ACC112 (cell line): ENCODE results near the gene ZCCHC7.

Experiments used
- H2AFZ ChIP-seq: fragments of 200-600 bp; sonication (generic); one replicate; pipeline ENCODE4 v1.6.0; 2017; ENCODE audit warnings: antibody characterized with exemption, low read length; ENCODE audit not compliant: unreplicated experiment
- H3K27ac ChIP-seq: fragments of 200-600 bp; sonication (generic); 2 replicates; pipeline ENCODE4 v1.5.1; 2014; ENCODE audit warnings: low read depth, mild to moderate bottlenecking, antibody characterized with exemption, low read length, moderate library complexity
- H3K27me3 ChIP-seq: fragments of 200-600 bp; sonication (generic); 2 replicates; pipeline ENCODE4 v1.6.1; 2014; ENCODE audit warnings: mild to moderate bottlenecking, antibody characterized with exemption, low read length, moderate library complexity, mixed read lengths; ENCODE audit not compliant: insufficient read depth
- H3K36me3 ChIP-seq: fragments of 200-600 bp; sonication (generic); 2 replicates; pipeline ENCODE4 v1.6.1; 2016; ENCODE audit warnings: mild to moderate bottlenecking, antibody characterized with exemption, low read length, moderate library complexity, mixed read lengths; ENCODE audit not compliant: insufficient read depth
- H3K4me1 ChIP-seq: fragments of 200-600 bp; sonication (generic); one replicate; pipeline ENCODE4 v1.6.1; 2016; ENCODE audit warnings: low read length, mixed read lengths; ENCODE audit not compliant: insufficient read depth, unreplicated experiment, control insufficient read depth
- H3K4me3 ChIP-seq: fragments of 200-600 bp; sonication (generic); 2 replicates; pipeline ENCODE4 v1.5.1; 2014; ENCODE audit warnings: mild to moderate bottlenecking, low read depth, low read length
- H3K79me2 ChIP-seq: fragments of 200-600 bp; sonication (generic); one replicate; pipeline ENCODE4 v1.6.0; 2016; ENCODE audit warnings: low read length; ENCODE audit not compliant: control insufficient read depth, unreplicated experiment, insufficient read depth

The ZCCHC7 gene

DNA sequence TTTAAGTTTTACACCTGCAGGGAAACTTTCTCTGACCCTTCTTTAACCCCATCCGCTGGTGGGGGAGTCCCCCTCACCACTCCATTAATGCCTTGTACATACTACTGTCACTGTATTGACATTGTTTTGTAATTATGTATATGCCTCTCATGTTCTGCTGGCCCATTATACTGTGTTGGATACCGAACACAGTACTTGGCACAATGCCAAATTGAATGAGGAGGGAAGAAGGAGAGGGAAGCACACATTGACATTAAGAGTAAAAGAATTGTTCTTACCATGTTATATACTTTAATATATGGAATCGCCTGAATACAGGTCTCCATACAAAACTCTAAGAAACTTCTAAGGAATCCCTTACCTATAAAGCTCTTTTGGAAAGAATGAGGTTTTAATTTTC is 228.5 kb downstream of the ZCCHC7 start:
- no peak overlapping the region for H3K4me3 ChIP-seq
- H3K79me2 ChIP-seq = no peaks in the 10 kb centered on the region
- no peaks in the 10 kb centered on the region for H3K27me3 ChIP-seq
- H3K4me1 ChIP-seq = no peaks in the 10 kb centered on the region
- H3K27ac ChIP-seq = no peak overlapping the region
- peaks cover 2% of the 10 kb centered on the region; the same call in 1 of the 2 replicates for H3K36me3 ChIP-seq
- H2AFZ ChIP-seq = no peak overlapping the region

DNA sequence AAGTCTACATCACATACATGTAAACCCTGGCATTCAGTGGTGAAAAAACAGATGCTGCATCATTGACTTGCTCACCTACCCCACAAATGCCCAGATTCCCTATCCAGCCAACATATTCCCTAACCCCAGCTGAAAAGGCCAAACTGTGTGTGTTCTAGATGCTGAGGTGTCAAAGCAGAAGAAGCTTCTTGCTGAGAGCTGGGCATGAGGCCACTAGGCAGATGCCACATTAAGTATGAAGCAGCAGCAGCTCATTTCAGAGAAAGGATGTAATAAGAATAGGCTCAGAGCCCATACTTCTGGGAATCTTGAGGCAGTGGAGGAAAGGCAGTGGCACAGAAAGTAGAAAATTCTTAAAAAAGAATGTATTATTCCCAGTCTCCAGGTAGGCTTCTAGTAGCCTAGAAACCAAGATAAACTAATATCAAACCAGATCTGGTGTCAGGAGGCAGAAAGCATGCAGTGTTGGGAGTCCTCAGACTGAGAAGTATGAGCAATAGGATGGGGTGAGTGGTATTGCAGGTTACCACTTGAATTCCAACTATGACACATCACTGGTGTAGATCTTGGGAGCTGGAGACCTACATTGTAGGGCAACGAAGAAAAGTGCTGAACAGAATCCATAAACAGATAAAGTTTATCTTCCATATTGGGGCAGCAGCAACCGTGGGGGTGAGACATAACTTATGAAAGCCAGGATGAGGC is 230.3 kb downstream of the ZCCHC7 start:
- H3K4me3 ChIP-seq = no peak overlapping the region
- H3K27me3 ChIP-seq = no peaks in the 10 kb centered on the region
- peaks cover 2% of the 10 kb centered on the region; the same call in 1 of the 2 replicates for H3K36me3 ChIP-seq
- no peaks in the 10 kb centered on the region for H3K79me2 ChIP-seq
- H3K27ac ChIP-seq = no peak overlapping the region
- no peak overlapping the region for H2AFZ ChIP-seq
- no peaks in the 10 kb centered on the region for H3K4me1 ChIP-seq

GRCh38 chr9:37353791-37354190 is 233.4 kb downstream of the ZCCHC7 start:
- no peak overlapping the region for H3K4me3 ChIP-seq
- no peaks in the 10 kb centered on the region for H3K4me1 ChIP-seq
- H3K79me2 ChIP-seq = no peaks in the 10 kb centered on the region
- H3K27me3 ChIP-seq = no peaks in the 10 kb centered on the region
- H3K27ac ChIP-seq = no peak overlapping the region
- peaks cover 2% of the 10 kb centered on the region; the same call in 1 of the 2 replicates for H3K36me3 ChIP-seq
- no peak overlapping the region for H2AFZ ChIP-seq

GRCh38 chr9:37362430-37362829 is 242.1 kb downstream of the ZCCHC7 start:
- no peak overlapping the region for H3K4me3 ChIP-seq
- H2AFZ ChIP-seq = no peak overlapping the region
- no peaks in the 10 kb centered on the region for H3K79me2 ChIP-seq
- no peaks in the 10 kb centered on the region for H3K4me1 ChIP-seq
- H3K27ac ChIP-seq = no peak overlapping the region
- H3K36me3 ChIP-seq = no peaks in the 10 kb centered on the region
- no peaks in the 10 kb centered on the region for H3K27me3 ChIP-seq

DNA sequence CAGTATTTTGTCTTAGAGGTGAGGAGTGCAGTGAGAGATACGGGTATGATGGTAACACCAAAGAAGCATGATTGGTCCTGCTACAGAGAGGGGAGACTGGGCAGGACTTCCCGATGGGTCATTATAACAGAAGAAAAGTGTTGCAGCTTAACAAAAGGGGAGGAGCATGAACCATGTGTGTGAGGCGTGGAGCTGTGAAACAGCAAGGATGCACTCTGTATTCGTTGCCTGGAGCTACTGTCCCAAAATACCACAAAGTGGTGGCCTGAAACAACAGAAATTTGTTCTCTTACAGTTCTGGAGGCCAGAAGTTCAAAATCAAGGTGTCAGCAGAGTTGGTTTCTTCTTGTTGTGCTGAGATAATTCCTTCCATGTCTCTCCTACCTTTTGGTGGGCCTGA is 242.8 kb downstream of the ZCCHC7 start:
- Histone ChIP-seq H2AFZ (no peak overlapping the region), H3K27ac (no peak overlapping the region), H3K4me1 (no peaks in the 10 kb centered on the region), H3K4me3 (no peak overlapping the region), H3K79me2 (no peaks in the 10 kb centered on the region), H3K27me3 (no peaks in the 10 kb centered on the region), H3K36me3 (no peaks in the 10 kb centered on the region)

DNA sequence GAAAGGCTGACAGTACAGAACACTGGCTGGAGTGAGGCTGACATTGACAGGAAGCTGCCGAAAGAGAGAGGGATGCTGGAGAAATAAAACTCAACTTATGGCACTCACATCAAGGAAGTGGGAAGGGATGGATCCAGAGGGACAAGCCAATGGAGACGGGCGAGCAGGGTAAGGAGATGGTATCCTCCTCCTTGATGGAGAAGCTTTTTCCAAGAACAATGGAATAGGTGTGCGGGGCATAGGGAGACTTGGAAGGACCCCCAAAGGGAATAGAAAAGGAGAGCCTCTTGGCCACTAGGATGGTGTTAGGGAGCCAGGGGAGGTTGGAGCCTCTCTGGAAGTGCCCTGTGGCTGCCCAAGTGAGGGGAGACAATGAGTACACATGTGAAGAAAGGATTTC is 243.8 kb downstream of the ZCCHC7 start:
- no peak overlapping the region for H2AFZ ChIP-seq
- no peaks in the 10 kb centered on the region for H3K4me1 ChIP-seq
- no peaks in the 10 kb centered on the region for H3K79me2 ChIP-seq
- no peaks in the 10 kb centered on the region for H3K36me3 ChIP-seq
- no peaks in the 10 kb centered on the region for H3K27me3 ChIP-seq
- H3K4me3 ChIP-seq = no peak overlapping the region
- H3K27ac ChIP-seq = no peak overlapping the region

GRCh38 chr9:37364751-37365360 is 244.5 kb downstream of the ZCCHC7 start:
- H2AFZ ChIP-seq = no peak overlapping the region
- no peaks in the 10 kb centered on the region for H3K4me1 ChIP-seq
- no peak overlapping the region for H3K4me3 ChIP-seq
- no peaks in the 10 kb centered on the region for H3K36me3 ChIP-seq
- no peak overlapping the region for H3K27ac ChIP-seq
- H3K27me3 ChIP-seq = no peaks in the 10 kb centered on the region
- H3K79me2 ChIP-seq = no peaks in the 10 kb centered on the region

DNA sequence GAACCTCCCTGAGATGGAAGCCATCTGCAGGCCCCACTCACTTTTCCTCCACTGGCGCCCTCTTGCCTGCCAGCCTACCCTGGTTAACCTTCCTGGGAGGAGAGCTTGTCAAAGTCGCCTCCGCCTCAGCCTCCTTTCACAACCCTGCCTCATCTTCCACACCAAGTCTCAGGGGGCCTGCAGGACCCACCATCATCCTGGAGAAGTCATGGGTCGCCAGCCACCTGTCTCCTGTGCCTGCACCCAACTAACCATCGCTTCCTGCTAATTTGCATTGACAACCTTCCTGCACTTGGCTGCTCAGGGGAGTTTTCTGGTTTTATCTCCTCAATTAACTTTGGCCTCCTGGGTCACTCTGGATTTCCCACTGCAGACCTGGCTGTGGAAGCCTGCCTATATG is 249.3 kb downstream of the ZCCHC7 start:
- Histone ChIP-seq H2AFZ (no peak overlapping the region), H3K36me3 (no peaks in the 10 kb centered on the region), H3K4me1 (peaks cover 12% of the 10 kb centered on the region), H3K4me3 (no peak overlapping the region), H3K27ac (no peak overlapping the region), H3K27me3 (no peaks in the 10 kb centered on the region; the same call in 1 of the 2 replicates), H3K79me2 (no peaks in the 10 kb centered on the region)

- Histone ChIP-seq H3K4me1 (peaks cover 12% of the 10 kb centered on the region), H3K79me2 (no peaks in the 10 kb centered on the region), H3K27ac (no peak overlapping the region), H2AFZ (no peak overlapping the region), H3K4me3 (no peak overlapping the region), H3K27me3 (no peaks in the 10 kb centered on the region; the same call in 1 of the 2 replicates), H3K36me3 (no peaks in the 10 kb centered on the region)
Observed at GRCh38 chr9:37370282-37370681, 249.9 kb downstream of the ZCCHC7 start.

- peaks cover 12% of the 10 kb centered on the region for H3K4me1 ChIP-seq
- peaks cover 2% of the 10 kb centered on the region; the same call in 1 of the 2 replicates for H3K27me3 ChIP-seq
- H3K4me3 ChIP-seq = no peak overlapping the region
- H3K27ac ChIP-seq = no peak overlapping the region
- H3K36me3 ChIP-seq = no peaks in the 10 kb centered on the region
- no peak overlapping the region for H2AFZ ChIP-seq
- H3K79me2 ChIP-seq = no peaks in the 10 kb centered on the region
Observed at GRCh38 chr9:37370968-37371563, 250.7 kb downstream of the ZCCHC7 start.
